PC-9 (cell line): Measurements from ENCODE around the gene RAB7A.

Experiments
- EZH2 ChIP-seq: fragments of 200-600 bp; sonication (generic); IDR thresholded peaks from 2 replicates; pipeline ENCODE4 v1.8.0; 2017; ENCODE audit warnings: antibody characterized with exemption, low read depth
- TF ChIP-seq, protein P1 (sequence below): fragments of 200-600 bp; sonication (generic); conservative IDR thresholded peaks from 2 replicates; pipeline ENCODE4 v1.6.1; 2017; ENCODE audit warnings: mixed run types, antibody characterized with exemption, mild to moderate bottlenecking, moderate library complexity

DNA sequence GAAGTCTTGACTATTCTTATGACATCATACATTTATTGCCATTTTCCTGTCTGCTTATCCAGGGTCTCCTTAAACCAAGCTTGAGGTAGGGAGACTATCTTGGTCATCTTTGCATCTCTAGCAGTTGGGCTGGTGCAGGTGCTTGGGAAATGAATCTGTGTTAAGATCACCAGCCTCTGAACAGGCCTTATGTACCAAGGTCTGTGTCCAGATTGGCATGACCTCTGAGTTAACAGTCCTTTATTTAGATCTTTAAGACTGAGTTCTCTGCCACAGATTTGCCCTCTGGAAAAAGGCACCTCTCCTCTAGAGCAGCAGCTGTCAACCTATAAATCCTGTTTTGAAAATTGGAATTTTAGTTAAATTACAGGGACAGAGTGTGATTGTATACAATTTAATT is 35.4 kb downstream of the RAB7A start:
- TF ChIP-seq, protein P1, sequence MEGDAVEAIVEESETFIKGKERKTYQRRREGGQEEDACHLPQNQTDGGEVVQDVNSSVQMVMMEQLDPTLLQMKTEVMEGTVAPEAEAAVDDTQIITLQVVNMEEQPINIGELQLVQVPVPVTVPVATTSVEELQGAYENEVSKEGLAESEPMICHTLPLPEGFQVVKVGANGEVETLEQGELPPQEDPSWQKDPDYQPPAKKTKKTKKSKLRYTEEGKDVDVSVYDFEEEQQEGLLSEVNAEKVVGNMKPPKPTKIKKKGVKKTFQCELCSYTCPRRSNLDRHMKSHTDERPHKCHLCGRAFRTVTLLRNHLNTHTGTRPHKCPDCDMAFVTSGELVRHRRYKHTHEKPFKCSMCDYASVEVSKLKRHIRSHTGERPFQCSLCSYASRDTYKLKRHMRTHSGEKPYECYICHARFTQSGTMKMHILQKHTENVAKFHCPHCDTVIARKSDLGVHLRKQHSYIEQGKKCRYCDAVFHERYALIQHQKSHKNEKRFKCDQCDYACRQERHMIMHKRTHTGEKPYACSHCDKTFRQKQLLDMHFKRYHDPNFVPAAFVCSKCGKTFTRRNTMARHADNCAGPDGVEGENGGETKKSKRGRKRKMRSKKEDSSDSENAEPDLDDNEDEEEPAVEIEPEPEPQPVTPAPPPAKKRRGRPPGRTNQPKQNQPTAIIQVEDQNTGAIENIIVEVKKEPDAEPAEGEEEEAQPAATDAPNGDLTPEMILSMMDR = no peak
- TF ChIP-seq EZH2 = no peak
